Vagina (tissue), 2 donors: ENCODE data around the gene TNFRSF21.

Experiments used
- CTCF ChIP-seq, 3 experiments: fragments of 450-650 bp in 2 of 3; fragments of 200-600 bp in 1 of 3; sonication (generic) in 1 of 3; IDR thresholded peaks; one replicate each; pipeline ENCODE4 v1.5.1; 2017 to 2019; ENCODE audit warnings: antibody characterized with exemption in 3 of 3, mild to moderate bottlenecking in 2 of 3, moderate library complexity in 2 of 3
- POLR2A ChIP-seq, 2 donors: fragments of 450-650 bp; IDR thresholded peaks; one replicate each; pipeline ENCODE4 v1.6.1; 2017; ENCODE audit warnings: antibody characterized with exemption in 2 of 2, mild to moderate bottlenecking in 2 of 2, moderate library complexity in 2 of 2
- POLR2AphosphoS5 ChIP-seq, 2 donors: sonication (generic); formaldehyde crosslinking; IDR thresholded peaks; one replicate each; pipeline ENCODE4 v1.9.0; 2017; ENCODE audit warnings: antibody characterized with exemption in 2 of 2, mild to moderate bottlenecking in 2 of 2, low read depth in 1 of 2; ENCODE audit not compliant: insufficient read depth in 1 of 2

- TF ChIP-seq CTCF (IDR thresholded peaks at IDR 0.05): no peak
- TF ChIP-seq POLR2A (IDR thresholded peaks at IDR 0.05): no peak
- TF ChIP-seq POLR2AphosphoS5 (IDR thresholded peaks at IDR 0.05; ENCODE audit: insufficient read depth in 1 of 2, low read depth in 1 of 2): no peak
These were observed 70.2 kb downstream of the TNFRSF21 start for GRCh38 chr6:47239546-47239945.
